HG02588 (cell line): ENCODE measurements around the gene DNAJB2.
"Not testable (repeated sequence)": the region's sequence is repeated elsewhere in the genome, so short reads cannot be mapped to it uniquely, and the experiment has no call there.

Experiments
- ATAC-seq: cut with Tn5 transposase; IDR thresholded peaks from one replicate; pipeline ENCODE4 v1.9.1; 2021; ENCODE audit warnings: mild to moderate bottlenecking, moderate library complexity; ENCODE audit not compliant: unreplicated experiment

Gene DNAJB2

DNA sequence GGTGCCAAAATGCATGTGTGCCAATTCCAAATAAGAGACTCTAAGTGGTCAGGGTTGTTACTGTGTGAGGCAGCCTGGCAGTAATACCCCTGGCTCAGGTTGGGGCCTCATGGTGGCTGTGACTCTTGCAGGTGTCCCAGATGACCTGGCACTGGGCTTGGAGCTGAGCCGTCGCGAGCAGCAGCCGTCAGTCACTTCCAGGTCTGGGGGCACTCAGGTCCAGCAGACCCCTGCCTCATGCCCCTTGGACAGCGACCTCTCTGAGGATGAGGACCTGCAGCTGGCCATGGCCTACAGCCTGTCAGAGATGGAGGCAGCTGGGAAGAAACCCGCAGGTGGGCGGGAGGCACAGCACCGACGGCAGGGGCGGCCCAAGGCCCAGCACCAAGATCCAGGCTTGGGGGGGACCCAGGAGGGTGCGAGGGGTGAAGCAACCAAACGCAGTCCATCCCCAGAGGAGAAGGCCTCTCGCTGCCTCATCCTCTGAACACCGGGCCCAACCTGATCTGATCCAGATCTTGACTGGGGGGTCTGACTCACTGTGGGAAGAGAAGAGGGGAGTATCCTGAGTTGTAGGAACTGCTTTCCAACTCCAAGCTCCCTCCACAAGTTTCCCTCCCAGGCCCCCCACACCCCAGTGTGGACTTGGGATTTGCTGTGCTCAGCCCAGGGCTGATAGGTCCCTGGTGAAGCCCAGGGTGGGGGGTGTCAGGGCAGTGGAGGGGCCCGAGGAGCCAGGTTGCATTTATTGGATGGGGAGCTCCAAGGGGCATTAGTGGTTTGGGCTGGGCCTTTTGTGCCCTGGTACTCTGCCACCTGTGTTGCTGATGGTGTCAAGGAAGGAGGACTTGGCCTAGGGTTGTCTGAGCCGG lies 5.6 kb downstream of the DNAJB2 start:
- ATAC-seq = no peak

DNA sequence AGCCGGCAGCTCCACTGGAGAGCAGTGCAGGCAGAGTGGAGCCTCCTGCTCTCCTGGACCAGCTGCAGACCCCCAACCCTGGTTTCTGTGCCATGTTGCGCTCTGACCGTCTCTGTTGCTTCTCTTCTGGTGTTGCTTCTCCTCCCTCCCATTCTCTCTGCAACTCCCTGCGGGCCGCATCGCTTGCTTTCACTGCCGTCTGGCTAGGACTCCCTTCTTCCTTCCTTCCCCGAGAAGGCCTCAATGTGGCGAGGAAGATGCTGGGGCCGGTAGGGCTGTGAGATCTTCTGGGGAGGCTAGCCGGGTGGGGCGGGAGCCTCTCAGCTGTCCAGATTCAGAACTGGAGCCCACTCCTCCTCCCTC lies 6.2 kb downstream of the DNAJB2 start:
- no peak for ATAC-seq

DNA sequence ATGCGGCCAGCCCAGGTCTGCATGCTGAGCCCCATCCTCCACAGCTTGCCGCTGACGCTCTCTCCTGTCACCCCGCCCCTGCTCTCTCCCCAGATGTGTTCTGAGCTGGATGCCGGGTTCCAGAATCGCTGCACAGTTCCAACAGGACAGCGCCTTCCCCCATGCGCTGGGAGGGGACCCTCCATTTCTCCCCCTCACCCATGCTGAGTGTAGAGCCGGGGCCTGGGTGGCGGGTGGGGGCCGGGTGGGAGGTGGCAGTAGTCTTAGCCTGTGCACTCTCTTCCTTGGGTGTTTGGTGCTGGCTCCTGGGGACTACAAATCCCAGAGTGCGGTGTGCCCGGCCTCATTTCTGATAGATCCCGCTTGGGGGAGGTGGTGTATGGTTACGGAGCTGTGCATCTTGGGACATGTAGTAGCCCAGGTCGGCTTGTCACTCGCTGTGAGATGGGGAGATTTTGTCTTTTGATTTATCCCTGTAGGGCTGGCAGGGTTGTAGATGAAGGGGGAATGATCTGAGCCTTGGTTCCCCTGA lies 6.8 kb downstream of the DNAJB2 start:
- ATAC-seq = no peak

DNA sequence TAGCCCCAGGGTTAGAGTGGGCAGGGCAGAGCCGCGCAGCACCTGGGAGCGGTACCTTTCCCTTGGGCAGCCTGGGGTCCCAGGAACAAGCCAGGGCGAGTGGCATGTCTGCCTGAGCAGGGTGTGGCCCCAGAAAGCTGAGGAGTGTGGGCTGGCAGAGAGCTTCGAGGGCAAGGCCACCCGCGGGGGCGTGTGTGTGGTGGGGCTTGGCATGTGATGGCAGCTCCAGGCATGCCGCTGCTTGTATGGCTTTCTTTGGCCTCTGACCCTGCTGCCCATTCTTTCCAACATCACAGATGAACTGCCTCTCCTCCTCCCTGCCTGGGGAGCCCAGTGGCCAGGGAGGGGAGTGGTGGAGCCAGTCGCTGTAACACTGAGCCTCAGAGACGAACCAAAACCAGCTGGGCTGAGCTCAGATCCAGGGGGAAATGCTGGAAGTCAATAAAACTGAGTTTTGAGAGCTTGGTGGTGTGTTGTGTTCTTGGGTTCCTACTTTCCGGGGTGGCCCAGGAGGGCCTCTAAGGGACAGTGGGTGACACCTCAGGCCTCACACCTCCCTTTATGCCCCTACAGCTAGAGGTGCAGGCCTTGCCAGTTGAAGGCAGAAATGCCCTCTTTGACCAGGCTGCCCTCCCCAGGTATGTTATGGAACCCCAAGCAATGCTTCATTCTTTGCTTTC lies 7.4 kb downstream of the DNAJB2 start:
- no peak for ATAC-seq

DNA sequence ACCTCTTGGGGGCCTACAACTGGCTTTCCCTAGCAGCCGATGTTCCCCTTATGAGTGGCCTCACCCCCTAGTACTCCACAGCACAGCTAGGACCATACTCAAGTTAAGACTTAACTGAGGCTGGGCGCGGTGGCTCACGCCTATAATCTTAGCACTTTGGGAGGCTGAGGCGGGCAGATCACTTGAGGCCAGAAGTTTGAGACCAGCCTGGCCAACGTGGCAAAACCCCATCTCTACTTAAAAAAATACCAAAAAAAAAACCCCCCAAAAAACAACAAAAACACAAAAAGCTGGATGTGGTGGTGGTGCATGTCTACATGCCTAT lies 7.9 kb downstream of the DNAJB2 start:
- not testable (repeated sequence) for ATAC-seq

DNA sequence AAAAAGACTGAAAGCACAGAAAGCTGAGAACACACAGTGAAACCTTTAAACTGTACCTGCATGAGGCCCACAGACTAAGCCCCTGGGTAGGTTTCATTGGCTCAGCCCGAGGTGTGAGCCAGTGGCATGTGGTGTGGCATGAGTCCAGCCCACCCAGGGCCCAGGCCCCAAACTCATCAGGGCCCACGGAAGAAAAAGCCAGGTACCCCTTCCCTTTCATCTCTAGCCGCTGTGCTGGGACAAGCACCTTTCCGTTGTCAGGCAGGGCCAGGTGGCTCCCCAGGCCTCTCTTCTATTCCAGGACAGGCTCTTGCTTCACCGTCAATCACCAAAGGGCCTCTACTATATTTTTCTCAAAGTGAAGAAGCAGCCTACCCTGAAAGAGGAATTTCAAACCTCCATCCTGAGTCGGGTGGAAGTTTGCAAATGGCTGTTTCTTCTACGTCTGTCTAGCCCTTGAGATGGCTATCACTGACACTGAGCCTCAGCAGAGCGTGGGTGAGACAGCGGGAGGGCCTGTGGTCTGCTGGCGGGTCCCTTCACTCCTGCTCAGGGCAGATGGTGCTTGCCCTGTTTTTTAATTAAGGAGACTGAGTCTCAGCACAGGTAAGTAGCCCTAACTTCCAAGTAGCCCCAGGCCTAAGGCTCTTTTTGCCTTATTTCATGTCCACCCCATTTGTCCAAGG lies 8.6 kb downstream of the DNAJB2 start:
- no peak for ATAC-seq

DNA sequence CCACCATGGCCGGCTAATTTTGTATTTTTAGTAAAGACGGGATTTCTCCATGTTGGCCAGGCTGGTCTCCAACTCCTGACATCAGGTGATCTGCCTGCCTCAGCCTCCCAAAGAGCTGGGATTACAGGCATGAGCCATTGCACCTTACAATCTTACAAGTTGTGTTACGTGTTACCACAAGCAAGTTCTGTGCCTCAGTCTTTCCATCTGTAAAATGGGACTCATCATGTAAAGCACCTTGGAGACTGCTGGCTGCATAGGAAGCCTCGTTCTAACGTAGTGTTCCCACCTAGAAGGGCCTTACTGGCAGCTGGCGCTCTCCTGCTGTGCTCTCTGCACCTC lies 10.0 kb downstream of the DNAJB2 start:
- ATAC-seq = no peak

DNA sequence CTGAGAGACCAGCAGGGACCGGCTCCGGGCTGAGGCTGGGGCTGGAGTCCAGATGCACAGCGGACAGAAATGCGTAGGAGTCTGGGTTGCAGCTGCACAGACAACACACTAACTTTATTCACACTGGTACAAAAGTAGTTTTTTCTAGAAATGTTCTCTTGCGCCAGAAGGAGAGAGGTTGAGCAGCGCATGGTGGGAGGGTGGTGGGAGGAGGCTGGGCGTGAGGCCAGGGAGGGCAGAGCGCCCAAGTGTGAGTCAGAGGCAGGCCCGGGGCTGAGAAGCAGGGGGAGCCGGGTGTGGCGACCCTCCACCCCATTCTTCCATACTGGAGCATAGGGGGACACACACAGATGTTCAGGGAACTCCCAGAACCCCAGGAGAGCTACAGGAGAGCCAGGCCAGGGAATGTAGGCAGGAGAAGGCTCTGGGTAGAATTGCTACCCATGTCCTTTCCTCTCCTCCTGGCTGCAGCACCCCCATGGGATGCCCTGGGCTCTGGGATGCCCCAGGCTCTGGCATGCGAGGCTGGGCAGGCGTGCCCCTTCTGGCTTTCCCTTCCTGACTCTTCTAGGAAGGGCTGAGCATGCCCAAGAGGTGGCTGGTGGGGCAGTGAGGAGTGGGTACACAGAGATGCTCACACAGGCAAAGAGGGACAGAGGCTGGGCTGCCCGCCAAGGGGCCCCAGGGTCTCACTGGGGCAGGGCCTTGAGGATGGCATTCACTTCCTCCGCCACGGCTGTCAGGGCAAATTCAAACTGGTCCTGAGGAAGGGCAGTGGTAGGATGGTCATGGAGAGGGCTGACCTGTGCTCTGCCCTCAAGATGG lies 10.6 kb downstream of the DNAJB2 start:
- no peak for ATAC-seq

DNA sequence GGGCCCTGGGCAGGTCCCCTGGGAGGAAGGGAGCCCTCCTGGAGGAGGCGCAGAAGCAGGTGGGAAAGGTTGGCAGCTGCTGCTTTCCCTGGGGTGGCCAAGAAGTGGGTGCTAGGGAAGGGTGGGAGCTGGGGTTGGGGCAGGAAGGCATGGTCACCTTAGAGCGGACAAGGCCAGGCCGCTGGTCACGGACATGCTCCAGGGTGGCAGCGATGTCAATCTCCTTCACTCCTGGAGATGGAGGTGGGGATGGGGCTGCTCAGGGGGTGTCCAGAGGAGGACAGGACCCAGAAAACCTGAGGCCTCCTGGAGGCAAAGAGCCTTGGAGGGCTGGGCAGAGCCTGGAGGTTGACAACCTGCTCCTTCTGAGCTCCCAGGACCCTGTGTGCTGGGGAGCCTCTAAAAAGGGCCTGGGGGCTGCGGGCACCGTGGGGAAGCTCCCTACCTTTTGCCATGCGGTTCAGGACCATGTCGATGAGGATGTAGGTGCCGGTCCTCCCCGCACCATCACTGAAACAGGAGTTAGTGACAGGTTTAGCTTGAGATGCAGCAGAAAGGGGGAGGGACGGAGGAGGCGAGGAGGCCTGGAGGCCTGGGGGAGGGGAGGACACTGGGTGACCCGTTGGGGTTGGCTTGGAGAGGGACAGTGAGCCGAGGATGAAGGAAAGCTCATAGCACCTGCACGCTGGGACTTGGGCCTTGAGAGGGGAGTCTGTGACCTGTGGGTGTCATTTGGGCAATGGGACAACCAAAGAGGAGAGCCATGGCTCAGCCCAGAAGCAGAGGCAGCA lies 11.4 kb downstream of the DNAJB2 start:
- no peak for ATAC-seq

DNA sequence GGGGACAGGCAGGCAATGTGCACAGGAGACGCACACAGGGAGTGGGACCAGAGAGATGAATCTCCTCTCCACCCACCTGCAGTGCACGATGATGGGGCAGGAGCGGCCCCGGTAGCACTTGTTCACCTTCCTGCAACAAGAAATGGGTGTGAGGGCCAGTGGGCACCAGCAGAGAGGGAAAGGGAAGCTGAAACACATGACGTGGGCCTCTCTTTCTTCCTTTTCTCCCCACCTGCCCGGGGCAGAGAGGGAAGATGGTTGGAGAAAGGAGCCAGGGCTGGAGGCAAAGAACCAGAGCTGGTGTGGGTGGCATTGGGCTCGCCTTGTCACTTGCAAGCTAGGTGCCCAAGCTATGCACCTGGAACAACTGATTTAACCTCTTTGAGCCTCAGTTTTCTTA lies 12.2 kb downstream of the DNAJB2 start:
- ATAC-seq = no peak

DNA sequence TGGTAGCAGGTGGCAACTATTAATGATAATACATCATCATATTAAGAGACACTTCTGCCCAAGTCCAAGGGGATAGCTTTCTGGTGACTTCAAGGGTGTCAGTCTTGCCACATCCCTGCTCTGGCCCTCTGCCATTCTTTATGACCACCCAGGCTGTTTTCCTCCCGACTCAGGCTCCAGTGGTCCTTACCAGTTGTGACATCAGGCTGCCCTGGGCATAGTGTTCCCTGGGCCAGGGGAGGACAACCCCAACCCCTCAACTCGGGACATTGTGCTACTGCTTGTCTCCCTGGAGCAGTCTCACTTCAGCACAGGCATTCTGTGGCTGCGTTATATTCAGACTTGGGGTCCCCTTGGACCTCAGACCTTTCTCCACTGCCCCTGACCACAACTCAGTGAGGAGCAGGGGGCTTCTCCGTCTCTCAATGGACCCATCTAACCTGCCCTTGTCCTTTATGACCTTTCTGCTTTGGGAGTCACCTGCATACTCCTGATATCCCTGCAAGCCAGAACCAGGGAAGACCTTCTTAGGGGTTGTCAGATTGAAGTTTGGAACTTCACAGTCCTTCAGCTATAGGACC lies 12.8 kb downstream of the DNAJB2 start:
- ATAC-seq = no peak

DNA sequence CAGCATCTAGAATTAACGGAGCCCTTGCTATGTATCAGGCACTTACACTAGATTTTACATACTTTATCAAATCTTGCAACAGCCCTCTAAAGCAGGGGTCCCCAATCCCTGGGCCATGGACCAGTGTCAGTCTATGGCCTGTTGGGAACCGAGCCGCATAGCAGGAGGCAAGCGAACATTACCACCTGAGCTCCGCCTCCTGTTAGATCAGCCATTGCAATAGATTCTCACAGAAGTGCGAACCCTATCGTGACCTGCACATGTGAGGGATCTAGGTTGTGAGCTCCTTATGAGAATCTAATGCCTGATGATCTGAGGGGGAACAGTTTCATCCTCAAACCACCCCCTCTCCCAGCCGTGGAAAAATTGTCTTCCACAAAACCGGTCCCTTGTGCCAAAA lies 13.4 kb downstream of the DNAJB2 start:
- ATAC-seq = no peak

DNA sequence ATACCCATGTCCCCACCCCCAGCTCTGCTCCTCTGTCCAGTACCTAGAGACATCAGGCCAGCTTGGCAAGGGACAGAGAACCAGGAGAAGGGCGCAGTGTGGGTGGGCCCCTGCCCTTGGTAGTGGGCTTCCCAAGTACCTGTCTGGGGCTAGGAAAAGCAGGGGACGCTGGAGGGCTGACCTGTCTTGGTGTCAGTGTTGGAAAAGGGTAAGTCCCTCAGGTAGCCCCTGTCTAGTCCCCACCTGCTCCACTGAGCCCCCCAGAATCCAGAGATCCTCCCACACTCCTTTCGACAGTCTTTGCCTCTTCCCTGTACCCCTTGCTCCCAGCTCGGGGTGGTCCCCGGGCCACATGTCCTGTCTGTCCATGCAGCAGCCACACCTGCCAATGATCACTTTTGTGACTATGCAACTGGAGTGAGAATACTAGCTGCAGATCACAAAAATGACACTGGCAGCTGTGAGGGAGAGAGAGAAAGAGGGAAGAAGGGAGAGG lies 14.6 kb downstream of the DNAJB2 start:
- no peak for ATAC-seq

DNA sequence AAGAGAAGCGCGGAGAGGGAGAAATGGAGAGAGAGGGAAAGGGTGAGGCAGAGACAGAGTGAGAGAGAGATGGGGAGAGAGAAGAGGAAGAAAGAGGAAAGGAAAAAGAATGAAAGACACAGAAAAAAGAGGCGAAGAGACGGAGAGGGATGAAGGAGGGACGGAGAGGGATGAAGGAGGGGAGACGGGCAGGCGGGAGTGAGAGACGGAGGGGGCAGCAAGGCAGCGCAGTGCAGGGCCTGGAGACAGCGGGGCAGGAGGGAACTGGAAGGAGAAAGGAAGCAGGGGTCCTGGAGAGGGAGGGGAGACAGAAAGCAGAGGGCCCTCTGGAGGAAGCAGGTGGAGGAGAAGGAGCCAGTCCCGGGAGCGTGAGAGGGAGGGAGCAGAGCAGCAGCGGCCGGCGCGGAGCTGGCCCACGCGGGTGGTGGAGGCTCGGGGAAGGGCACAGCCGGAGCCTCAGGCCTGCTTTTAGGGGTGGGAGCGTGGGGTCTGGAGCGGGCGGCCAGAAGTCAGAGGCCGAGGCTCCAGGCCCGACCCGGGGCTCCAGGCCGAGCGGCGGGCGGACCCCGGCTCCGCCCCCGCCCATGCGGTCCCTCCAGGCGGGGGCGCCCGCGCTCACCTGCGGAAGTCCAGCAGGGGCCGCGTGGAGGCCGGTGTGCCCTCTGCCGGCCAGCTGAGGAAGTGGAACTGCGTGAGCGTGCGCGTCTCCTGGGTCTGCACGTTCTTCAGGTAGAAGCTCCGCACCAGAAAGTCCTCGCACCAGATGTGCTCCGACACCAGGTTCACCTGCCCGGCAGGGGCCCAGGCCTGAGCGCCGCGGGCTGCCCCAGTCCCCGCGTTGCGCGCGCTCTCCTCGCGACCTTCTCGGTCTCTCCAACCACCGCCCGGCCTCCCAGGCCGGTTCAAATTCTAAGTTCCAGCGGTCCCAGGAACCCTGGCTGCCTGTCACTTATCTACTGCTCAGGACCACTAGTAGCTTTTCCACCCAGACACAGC lies 15.5 kb downstream of the DNAJB2 start:
- ATAC-seq = peak; percentile 86

DNA sequence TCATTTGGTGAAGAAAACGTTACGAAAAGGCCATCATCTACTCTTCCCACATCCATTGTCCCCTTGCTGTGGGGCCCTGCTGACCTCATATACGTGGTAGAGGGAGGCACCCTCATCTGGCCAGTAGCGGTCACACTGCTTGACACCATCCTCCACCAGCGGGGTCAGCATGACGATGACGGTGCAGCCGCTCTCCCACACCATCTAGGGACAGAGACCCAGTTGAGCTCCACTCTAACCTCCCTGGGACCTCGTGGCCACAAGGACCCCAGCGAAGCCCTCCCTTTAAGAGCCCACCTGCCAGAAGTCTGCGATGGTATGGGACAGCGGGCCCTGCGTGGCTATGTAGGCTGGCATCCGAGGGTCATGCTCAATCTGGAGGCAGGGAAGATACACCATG lies 17.0 kb downstream of the DNAJB2 start:
- ATAC-seq = no peak

DNA sequence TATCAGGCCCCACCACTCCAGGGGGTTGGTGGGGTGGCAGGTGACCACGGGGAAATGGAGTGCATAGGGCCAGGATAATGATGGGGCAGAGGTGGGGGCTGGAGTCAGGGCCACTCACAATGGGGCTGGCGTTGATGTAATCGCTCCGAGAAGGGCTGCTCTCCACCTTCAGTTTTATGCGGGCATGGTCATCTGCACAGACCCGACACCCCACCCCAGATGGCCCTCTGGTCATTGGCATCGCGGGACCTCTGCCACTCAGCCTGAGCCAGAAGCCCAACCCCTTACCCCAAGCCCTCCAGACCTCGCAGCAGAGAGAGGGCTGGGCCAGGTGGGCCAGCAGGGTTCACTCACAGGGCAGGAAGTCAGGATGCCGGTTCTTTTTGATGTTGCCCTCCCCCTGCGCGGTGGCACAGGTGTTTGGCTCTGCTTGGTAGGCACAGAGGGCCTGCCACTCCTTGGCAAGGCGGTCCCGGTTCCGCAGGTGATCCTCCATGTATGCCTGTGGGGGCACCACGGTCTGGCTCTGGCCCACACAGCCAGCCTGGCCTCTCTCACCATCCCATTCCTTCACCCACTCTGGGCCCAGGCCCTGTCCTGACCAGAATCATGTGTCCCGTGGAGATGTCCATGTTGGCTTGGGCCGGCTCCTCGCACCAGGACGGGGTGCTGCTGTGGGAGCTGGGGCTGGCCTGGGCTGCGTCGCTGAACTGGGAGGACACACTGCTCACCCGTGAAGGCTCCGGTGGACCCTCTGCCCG lies 17.6 kb downstream of the DNAJB2 start:
- no peak for ATAC-seq

DNA sequence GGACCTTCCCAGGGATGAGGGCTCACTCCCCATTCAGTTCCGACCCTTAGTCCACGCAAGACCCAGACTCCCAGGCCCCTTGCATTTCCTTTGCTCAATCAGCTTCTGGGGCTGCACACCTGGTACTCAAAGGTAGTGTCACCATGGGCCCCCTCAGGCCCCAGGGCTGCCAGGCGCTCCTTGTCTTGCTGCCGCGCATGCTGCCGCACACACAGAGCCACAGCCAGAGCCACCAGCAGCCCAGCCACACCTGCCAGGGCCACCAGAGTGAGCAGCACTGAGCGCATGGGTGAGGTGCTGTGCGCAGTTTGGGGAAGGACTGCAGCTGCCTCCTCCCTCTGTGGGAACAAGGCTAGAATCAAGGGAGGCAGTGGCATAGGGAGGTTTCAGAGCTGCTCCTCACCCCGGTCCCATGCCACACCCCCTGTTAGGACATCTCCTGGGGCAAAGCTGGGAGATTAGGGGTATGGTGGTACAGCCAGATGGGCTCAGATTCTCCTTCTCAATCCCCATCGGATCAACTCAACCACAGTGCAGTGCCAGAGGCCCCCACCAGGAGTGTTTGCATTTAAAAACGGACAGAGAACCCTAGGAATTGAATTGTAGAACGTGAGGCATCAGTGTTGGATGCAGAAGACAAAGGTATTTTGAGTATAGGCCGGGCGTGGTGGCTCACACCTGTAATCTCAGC lies 18.7 kb downstream of the DNAJB2 start:
- no peak for ATAC-seq
